Type B pancreatic cell (in vitro differentiated cells): ENCODE results near the gene CCDC180. TPM values are rescaled to one million over a fixed set of nuclear protein-coding genes. Genes with fewer than 3 reads are reported as not detected.
A peak's percentile ranks its signal among the peaks of the same experiment; 100 is the strongest.

Experiments used
- DNase-seq: peaks from one replicate; pipeline ENCODE4 v3.0.0; 2021; ENCODE audit warnings: mixed read lengths; ENCODE audit not compliant: unreplicated experiment; ENCODE audit errors: extremely low spot score
- H3K27ac Mint-ChIP-seq: 2 replicates; pipeline ENCODE4 v1.8.0; 2021; ENCODE audit warnings: mild to moderate bottlenecking, mixed read lengths
- H3K27me3 Mint-ChIP-seq: 2 replicates; pipeline ENCODE4 v1.8.0; 2021; ENCODE audit warnings: mixed read lengths
- H3K36me3 Mint-ChIP-seq: 2 replicates; pipeline ENCODE4 v1.8.0; 2021; ENCODE audit warnings: mixed read lengths
- H3K4me1 Mint-ChIP-seq: one replicate; pipeline ENCODE4 v1.8.0; 2021; ENCODE audit warnings: mixed read lengths; ENCODE audit not compliant: unreplicated experiment
- H3K4me3 Mint-ChIP-seq: 2 replicates; pipeline ENCODE4 v1.8.0; 2021; ENCODE audit warnings: mild to moderate bottlenecking, mixed read lengths
- H3K9me3 Mint-ChIP-seq: 2 replicates; pipeline ENCODE4 v1.8.0; 2021; ENCODE audit warnings: mixed read lengths
- total RNA-seq: library from RNA; stranded (reverse); gene quantifications from 2 replicates; pipeline ENCODE4 v1.2.1, GENCODE V29; 2021; ENCODE audit warnings: low replicate concordance
- TF ChIP-seq, protein P1 (sequence below): fragments of 200-600 bp; sonication (generic); conservative IDR thresholded peaks from 2 replicates; pipeline ENCODE4 v1.5.0; 2021; ENCODE audit warnings: antibody characterized with exemption, mild to moderate bottlenecking

The CCDC180 gene
- total RNA-seq, 1 donor from 2014 or later: 7.0 TPM

- Mint-ChIP-seq H3K4me1 (no peaks in the 10 kb centered on the region), H3K9me3 (peaks cover 4% of the 10 kb centered on the region), H3K36me3 (peaks cover 42% of the 10 kb centered on the region), H3K4me3 (no peak overlapping the region), H3K27me3 (no peaks in the 10 kb centered on the region), H3K27ac (no peak overlapping the region)
- TF ChIP-seq, protein P1, sequence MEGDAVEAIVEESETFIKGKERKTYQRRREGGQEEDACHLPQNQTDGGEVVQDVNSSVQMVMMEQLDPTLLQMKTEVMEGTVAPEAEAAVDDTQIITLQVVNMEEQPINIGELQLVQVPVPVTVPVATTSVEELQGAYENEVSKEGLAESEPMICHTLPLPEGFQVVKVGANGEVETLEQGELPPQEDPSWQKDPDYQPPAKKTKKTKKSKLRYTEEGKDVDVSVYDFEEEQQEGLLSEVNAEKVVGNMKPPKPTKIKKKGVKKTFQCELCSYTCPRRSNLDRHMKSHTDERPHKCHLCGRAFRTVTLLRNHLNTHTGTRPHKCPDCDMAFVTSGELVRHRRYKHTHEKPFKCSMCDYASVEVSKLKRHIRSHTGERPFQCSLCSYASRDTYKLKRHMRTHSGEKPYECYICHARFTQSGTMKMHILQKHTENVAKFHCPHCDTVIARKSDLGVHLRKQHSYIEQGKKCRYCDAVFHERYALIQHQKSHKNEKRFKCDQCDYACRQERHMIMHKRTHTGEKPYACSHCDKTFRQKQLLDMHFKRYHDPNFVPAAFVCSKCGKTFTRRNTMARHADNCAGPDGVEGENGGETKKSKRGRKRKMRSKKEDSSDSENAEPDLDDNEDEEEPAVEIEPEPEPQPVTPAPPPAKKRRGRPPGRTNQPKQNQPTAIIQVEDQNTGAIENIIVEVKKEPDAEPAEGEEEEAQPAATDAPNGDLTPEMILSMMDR: no peak
- no peak for DNase-seq
These were observed 26.6 kb upstream of the CCDC180 start for GRCh38 chr9:97280755-97281330.

- Mint-ChIP-seq H3K4me1 (no peaks in the 10 kb centered on the region), H3K27ac (no peak overlapping the region), H3K36me3 (peaks cover 58% of the 10 kb centered on the region), H3K9me3 (peaks cover 4% of the 10 kb centered on the region), H3K27me3 (no peaks in the 10 kb centered on the region), H3K4me3 (no peak overlapping the region)
- TF ChIP-seq, protein P1: no peak
- DNase-seq: no peak
These were observed 23.7 kb upstream of the CCDC180 start for GRCh38 chr9:97283768-97284167.

- Mint-ChIP-seq H3K9me3 (peaks cover 4% of the 10 kb centered on the region), H3K36me3 (peaks cover 61% of the 10 kb centered on the region), H3K27ac (no peak overlapping the region), H3K4me3 (no peak overlapping the region), H3K4me1 (no peaks in the 10 kb centered on the region), H3K27me3 (no peaks in the 10 kb centered on the region)
- TF ChIP-seq, protein P1: peak; percentile 57
- DNase-seq: no peak
These were observed 22.7 kb upstream of the CCDC180 start for GRCh38 chr9:97284798-97285197.

- no peaks in the 10 kb centered on the region for H3K27me3 Mint-ChIP-seq
- H3K9me3 Mint-ChIP-seq: peaks cover 1% of the 10 kb centered on the region
- DNase-seq: no peak
- H3K4me1 Mint-ChIP-seq: peaks cover 5% of the 10 kb centered on the region
- H3K27ac Mint-ChIP-seq: no peak overlapping the region
- TF ChIP-seq, protein P1: no peak
- H3K4me3 Mint-ChIP-seq: no peak overlapping the region
- H3K36me3 Mint-ChIP-seq: peaks cover 28% of the 10 kb centered on the region
These were observed 15.3 kb upstream of the CCDC180 start for GRCh38 chr9:97292200-97292599.

DNA sequence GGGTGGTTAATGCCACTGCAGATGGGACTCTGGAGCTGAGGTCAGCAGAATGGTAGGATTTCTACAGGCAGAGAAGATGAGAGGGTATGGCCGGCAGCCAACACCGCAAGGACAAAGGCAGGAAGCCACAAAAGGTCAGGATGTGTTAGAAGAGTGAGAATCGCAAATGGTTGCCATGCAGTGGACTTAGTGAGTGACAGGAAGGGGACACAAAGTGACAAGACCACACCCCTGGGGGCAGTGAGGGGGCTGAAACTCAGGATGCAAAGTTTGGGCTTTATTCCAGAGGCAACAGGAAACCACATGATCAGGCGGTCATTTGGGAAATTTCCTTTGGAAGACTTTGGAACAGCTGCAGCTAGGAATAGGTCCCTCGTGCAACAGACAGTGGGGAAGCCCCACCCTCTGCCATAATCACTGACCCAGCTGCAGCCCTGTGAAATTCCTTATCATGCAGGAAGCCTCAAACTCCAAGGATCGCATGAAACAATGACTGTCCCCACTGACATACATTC is 14.2 kb upstream of the CCDC180 start:
- Mint-ChIP-seq H3K27me3 (no peaks in the 10 kb centered on the region), H3K9me3 (peaks cover 10% of the 10 kb centered on the region), H3K27ac (no peak overlapping the region), H3K4me1 (peaks cover 5% of the 10 kb centered on the region), H3K36me3 (peaks cover 25% of the 10 kb centered on the region), H3K4me3 (no peak overlapping the region)
- DNase-seq: no peak
- TF ChIP-seq, protein P1: no peak
